ENCODE results near the gene CD40.
"Not testable (repeated sequence)": the region's sequence is repeated elsewhere in the genome, so short reads cannot be mapped to it uniquely, and the experiment has no call there.

CD40 gene

DNA sequence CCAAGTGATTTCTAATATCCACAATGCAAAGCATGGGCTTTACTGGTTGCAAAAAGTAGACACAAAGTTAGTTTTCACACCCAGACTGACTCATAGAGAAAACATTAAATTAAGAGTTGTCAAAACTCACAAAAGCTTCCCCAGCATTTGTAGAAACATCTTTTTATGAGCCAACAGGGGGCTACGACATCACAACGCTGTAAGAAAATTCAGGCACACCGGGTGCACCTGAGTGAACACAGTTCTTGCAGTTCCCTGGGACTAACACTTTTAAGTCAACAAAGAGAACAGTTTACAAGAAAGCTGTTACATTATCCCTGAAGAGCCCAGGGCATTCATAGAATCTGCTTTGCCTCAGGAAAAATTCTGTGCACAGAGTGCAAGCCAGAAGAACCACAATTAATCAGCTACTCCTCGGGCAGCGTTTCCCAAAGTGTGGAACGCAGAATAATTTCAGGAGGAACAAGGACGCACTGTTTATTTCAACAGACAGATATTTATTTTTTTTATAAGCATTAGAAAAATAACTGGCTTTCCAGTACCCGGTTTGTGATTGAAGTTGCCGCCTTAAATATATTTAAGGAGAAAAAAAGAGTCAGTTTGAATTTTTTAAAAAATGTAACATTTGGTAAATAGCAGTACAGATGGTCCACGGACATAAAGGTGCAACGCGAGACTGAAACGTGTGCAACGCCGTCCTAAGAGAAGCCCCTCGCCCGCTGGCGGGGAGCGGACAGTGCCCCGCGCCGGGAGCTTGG, 29.5 kb upstream of the CD40 start:
- H3K4me1 ChIP-seq, result peaks cover 0 to 58% (median 46%) of the 10 kb centered on the region in 4 donors
- H3K4me3 ChIP-seq, result peak overlapping the region; percentile 74 to 87
- peak overlapping the region; percentile 97 for H3K27ac ChIP-seq
- no peaks in the 10 kb centered on the region for H3K36me3 ChIP-seq
- H3K9me3 ChIP-seq, result no peaks in the 10 kb centered on the region
- TF ChIP-seq, protein P1, sequence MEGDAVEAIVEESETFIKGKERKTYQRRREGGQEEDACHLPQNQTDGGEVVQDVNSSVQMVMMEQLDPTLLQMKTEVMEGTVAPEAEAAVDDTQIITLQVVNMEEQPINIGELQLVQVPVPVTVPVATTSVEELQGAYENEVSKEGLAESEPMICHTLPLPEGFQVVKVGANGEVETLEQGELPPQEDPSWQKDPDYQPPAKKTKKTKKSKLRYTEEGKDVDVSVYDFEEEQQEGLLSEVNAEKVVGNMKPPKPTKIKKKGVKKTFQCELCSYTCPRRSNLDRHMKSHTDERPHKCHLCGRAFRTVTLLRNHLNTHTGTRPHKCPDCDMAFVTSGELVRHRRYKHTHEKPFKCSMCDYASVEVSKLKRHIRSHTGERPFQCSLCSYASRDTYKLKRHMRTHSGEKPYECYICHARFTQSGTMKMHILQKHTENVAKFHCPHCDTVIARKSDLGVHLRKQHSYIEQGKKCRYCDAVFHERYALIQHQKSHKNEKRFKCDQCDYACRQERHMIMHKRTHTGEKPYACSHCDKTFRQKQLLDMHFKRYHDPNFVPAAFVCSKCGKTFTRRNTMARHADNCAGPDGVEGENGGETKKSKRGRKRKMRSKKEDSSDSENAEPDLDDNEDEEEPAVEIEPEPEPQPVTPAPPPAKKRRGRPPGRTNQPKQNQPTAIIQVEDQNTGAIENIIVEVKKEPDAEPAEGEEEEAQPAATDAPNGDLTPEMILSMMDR (IDR thresholded peaks at IDR 0.05), result no peak
- intact Hi-C loops (cut with DNase I; ENCODE audit: low total_unique reads), result no loop called here
- no peaks in the 10 kb centered on the region for H3K27me3 ChIP-seq
- no peak for DNase-seq

DNA sequence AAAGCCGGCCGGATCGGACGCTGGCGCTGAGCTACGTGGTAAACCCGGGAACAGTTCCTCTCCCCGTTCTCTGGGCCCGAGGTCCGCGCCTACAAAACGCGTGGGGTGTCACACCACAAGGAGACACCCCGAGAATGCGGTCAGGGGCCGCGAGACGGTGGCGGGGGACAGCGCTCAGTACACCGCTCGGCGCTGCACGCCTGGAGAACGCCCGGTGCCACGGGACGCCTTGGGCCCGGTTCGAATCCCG, 29.0 kb upstream of the CD40 start:
- H3K27me3 ChIP-seq, result no peaks in the 10 kb centered on the region
- peak overlapping the region; percentile 74 to 87 for H3K4me3 ChIP-seq
- H3K4me1 ChIP-seq, result peaks cover 0 to 53% (median 42%) of the 10 kb centered on the region in 4 donors
- DNase-seq, result no peak
- TF ChIP-seq, protein P1 (IDR thresholded peaks at IDR 0.05), result no peak
- intact Hi-C loops (cut with DNase I; ENCODE audit: low total_unique reads), result no loop called here
- peak overlapping the region; percentile 97 for H3K27ac ChIP-seq
- no peaks in the 10 kb centered on the region for H3K36me3 ChIP-seq
- no peaks in the 10 kb centered on the region for H3K9me3 ChIP-seq

DNA sequence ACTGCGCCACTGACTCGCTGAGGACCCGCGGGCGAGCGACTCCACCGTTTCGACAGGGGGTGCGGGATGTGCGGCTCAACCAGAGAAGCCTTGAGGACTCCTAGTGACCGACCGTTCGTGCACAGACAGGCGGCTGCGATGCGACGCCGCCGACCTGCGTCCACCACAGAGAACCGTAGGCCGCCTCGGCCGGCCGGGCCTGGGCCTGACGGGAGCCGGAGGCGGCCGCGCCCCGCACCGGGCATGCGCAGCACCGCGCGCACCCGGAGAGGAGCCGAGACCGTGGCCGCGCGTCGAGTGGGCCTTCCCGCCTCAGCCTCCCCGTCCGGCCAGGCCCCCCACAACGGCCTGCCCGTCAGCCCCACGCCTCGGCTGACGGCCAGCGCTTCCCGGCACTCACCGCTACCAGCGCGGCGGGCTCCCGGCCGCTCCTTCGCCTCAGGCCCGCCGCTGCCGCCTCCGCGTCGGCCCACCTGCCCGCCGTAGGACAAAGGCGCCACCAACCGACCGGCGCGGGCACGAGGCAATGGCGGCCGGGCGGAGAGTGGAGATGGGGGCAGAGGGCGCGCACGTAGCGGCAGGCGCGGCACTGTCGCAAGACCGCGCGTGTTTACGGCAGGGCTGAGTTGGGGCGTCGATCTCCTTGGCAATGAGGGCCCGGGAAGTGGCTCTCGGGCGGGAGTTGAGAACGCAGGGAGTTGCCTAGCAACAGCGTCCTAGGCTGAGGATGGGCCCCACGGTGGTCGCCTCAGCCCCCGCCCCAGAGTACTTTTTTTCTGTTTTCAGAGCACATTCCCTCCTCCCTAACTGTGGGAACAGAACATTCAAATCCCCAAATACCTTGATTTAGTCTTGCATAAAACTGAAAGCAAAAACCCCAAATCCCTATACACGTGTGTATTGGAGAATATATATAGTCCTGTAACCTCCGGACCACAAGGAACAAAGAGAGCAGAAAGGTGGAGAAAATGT, 28.4 kb upstream of the CD40 start, which contains the start of gene NCOA5:
NCOA5 (minus strand) TSS at position 546 of the 972 bp plus-strand sequence. CDS start 10,538 bp downstream, outside the sequence.
- H3K27ac ChIP-seq, result peak within 1 kb of the TSS; percentile 97
- H3K27me3 ChIP-seq, result no peaks in the 10 kb centered on the region
- TF ChIP-seq, protein P1 (IDR thresholded peaks at IDR 0.05), result no peak
- no peaks in the 10 kb centered on the region for H3K9me3 ChIP-seq
- H3K36me3 ChIP-seq, result no peaks in the 10 kb centered on the region
- H3K4me1 ChIP-seq, result peaks cover 0 to 47% (median 39%) of the 10 kb centered on the region in 4 donors
- intact Hi-C loops (cut with DNase I; ENCODE audit: low total_unique reads), result loop anchor here (10.0 kb wide), 1 partner anchor 265 kb away; no protein-coding TSS in a partner anchor
- H3K4me3 ChIP-seq, result peak within 1 kb of the TSS; percentile 74 to 87
- DNase-seq, result peak; percentile 95 to 98

DNA sequence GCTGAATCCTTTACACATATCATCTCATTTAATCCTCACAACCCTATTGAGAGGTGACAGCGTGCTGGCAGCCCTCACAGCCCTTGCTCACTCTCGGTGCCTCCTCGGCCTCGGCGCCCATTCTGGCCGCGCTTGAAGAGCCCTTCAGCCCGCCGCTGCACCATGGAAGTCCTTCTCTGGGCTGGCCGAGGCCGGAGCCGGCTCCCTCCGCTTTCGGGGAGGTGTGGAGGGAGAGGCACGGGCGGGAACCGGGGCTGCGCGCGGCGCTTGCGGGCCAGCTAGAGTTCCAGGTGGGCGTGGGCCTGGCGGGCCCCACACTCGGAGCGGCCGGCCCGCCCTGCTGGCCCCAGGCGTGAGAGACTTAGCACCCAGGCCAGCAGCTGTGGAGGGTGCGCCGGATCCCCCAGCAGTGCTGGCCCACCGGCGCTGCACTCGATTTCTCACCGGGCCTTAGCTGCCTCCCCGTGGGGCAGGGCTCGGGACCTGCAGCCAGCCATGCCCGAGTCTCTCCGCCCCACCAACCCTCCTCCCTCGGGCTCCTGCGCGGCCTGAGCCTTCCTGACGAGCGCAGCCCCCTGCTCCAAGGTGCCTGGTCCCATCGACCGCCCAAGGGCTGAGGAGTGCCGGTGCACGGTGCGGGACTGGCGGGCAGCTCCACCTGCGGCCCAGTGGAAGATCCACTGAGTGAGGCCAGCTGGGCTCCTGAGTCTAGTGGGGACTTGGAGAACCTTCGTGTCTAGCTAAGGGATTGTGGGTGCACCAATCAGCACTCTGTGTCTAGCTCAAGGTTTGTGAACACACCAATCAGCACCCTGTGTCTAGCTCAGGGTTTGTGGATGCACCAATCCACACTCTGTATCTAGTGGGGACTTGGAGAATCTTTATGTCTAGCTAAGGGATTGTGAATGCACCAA, 26.2 kb upstream of the CD40 start:
- H3K27me3 ChIP-seq, DNase-seq, H3K9me3 ChIP-seq, H3K4me3 ChIP-seq, H3K36me3 ChIP-seq, H3K27ac ChIP-seq: not testable (repeated sequence)
- peaks cover 0 to 25% (median 21%) of the 10 kb centered on the region in 4 donors for H3K4me1 ChIP-seq
- intact Hi-C loops (cut with DNase I; ENCODE audit: low total_unique reads), result loop anchor here (10.0 kb wide), 1 partner anchor 263 kb away; no protein-coding TSS in a partner anchor

DNA sequence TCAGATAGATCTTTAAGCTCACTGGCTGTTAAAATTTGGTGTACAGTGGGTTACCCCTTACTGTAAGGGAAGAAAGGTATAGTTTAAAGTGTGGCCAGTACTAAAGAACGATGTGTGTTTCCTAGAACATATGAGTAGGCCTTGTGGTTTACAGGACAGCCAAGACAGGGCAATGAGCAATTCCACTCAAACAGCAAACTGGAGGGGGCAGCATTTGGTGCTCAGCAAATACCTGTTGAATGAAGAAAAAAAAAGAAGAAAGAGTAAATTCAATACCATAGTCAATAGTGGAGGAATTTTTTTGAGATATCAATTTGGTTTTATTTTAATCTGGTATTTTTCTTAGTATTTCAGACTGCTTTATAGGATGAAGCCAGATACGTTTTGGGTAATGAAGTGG, 24.6 kb upstream of the CD40 start:
- DNase-seq, result no peak
- peaks cover 0 to 4% of the 10 kb centered on the region in 2 donors for H3K27me3 ChIP-seq
- TF ChIP-seq, protein P1 (IDR thresholded peaks at IDR 0.05), result no peak
- H3K27ac ChIP-seq, result no peak overlapping the region
- intact Hi-C loops (cut with DNase I; ENCODE audit: low total_unique reads), result loop anchor here (10.0 kb wide), 1 partner anchor 261 kb away; no protein-coding TSS in a partner anchor
- no peak overlapping the region for H3K4me3 ChIP-seq
- H3K36me3 ChIP-seq, result no peaks in the 10 kb centered on the region
- peaks cover 0 to 9% (median 7%) of the 10 kb centered on the region in 4 donors for H3K4me1 ChIP-seq
- no peaks in the 10 kb centered on the region for H3K9me3 ChIP-seq
